C4-2B (cell line): Measurements from ENCODE around the gene ABCB11.

Source experiments
- H3K27ac ChIP-seq: fragments of 450-650 bp; 2 replicates; pipeline ENCODE4 v1.5.1; 2017
- ZFX ChIP-seq: fragments of 450-650 bp; IDR thresholded peaks from 2 replicates; pipeline ENCODE4 v1.6.1; 2017
- TF ChIP-seq, protein P1 (sequence below): fragments of 450-650 bp; conservative IDR thresholded peaks from 2 replicates; pipeline ENCODE4 v1.5.1; 2017; ENCODE audit warnings: mild to moderate bottlenecking

The ABCB11 gene

DNA sequence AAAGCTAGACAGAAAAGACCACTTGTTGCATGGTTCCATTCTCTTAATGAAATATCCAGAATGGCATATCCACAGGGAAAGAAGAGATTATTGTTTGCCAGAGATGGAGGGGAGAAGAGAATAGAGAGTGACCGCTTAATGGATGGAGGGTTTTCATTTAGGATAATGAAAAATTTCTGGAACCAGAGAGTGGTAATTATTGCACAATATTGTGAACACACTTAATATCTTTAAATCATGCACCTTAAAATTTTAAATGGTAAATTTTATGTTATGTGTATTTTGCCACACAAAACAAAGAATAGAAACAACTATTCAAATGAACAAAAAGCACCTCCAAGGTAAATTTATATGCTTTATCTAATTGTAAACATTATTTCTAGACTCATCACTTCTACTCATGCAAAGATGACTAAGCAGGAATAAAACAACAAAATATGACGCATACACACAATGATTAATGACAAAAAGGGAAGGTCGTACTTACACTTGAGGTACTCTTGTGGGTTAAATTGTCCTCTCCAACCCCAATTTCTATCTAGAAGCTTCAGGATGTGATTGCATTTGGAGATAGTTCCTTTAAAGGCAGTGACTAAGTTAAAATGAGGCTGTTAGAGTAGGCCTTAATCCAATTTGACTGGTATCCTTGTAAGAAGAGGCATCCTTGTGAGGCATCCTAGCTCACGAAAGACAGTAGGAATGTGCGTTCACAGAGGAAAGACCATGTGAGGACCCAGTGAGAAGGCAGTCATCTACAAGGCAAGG, 19.5 kb upstream of the ABCB11 start:
- no peak for TF ChIP-seq ZFX
- TF ChIP-seq, protein P1, sequence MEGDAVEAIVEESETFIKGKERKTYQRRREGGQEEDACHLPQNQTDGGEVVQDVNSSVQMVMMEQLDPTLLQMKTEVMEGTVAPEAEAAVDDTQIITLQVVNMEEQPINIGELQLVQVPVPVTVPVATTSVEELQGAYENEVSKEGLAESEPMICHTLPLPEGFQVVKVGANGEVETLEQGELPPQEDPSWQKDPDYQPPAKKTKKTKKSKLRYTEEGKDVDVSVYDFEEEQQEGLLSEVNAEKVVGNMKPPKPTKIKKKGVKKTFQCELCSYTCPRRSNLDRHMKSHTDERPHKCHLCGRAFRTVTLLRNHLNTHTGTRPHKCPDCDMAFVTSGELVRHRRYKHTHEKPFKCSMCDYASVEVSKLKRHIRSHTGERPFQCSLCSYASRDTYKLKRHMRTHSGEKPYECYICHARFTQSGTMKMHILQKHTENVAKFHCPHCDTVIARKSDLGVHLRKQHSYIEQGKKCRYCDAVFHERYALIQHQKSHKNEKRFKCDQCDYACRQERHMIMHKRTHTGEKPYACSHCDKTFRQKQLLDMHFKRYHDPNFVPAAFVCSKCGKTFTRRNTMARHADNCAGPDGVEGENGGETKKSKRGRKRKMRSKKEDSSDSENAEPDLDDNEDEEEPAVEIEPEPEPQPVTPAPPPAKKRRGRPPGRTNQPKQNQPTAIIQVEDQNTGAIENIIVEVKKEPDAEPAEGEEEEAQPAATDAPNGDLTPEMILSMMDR, result no peak
- no peak overlapping the region for H3K27ac ChIP-seq

DNA sequence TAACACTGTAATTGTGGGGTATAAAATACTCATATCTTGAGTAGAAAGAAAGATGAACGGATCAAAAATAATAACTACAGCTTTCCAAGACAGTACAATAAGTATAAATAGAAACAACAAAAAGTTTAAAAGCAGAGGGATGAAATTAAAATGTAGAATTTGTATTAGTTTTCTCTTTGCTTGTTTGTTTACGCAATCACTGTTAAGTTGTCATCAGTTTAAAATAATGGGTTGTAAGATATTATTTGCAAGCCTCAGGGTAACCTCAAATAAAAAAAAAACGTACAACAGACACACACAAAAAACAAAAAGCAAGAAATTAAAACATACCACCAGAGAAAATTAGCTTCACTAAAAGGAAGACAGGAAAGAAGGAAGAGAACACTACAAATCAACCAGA, 18.0 kb upstream of the ABCB11 start:
- H3K27ac ChIP-seq, result no peak overlapping the region
- TF ChIP-seq ZFX, result no peak
- TF ChIP-seq, protein P1, result no peak

GRCh38 chr2:169047256-169048250, 16.4 kb upstream of the ABCB11 start:
- TF ChIP-seq, protein P1, result no peak
- TF ChIP-seq ZFX, result no peak
- no peak overlapping the region for H3K27ac ChIP-seq

DNA sequence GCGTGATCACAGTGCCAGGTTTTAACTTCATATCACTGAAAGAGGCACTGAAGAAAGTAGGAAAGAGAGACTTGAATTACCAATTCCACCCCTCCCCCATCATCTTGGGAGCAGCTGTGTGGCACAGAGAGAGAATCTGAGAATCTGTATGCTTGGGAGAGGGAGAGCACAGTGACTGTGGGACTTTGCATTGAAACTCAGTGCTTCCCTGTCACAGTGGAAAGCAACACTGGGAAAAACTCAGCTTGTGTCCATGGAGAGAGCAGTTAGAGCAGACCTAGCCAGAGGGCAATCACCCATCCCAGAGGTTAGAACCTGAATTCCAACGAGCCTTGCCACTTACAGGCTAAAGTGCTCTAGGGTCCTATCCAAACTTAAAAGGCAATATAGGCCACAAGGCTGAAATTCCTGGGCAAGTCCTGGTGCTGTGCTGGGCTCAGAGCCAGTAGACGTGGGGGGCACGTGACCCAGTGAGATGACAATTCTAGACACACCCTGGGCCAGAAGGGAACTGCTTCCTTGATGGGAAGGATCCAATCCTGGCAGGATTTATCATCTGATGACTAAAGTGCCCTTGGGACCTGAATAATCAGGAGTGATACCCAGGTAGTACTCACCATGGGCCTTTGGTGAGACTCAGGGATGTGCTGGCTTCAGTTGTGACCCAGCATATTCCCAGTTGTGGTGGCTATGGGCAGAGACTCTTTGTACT, 15.5 kb upstream of the ABCB11 start:
- H3K27ac ChIP-seq, result no peak overlapping the region
- TF ChIP-seq, protein P1, result no peak
- TF ChIP-seq ZFX, result no peak

GRCh38 chr2:169042856-169043255, 11.7 kb upstream of the ABCB11 start:
- H3K27ac ChIP-seq, result no peak overlapping the region
- TF ChIP-seq ZFX, result no peak
- TF ChIP-seq, protein P1, result no peak

DNA sequence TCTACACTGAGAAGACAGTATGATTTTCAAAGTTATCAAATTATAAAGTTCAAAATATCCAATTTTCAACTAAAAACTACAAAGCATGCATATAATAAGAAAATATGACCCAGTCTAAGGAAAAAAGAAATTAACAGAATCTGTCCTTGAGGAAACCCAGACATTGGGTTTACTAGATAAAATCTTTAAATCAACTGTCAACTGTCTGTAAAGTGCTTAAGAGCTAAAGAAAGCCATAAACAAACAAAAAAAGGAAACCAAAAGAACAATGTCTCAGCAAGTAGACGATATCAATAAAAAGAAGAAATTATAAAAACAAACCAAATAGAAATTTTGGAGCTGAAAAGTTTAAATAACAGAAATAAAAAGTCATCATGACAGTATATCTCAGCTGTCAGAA, 10.5 kb upstream of the ABCB11 start:
- no peak overlapping the region for H3K27ac ChIP-seq
- TF ChIP-seq ZFX, result no peak
- TF ChIP-seq, protein P1, result no peak
